ENCODE data around the gene TCF7L2.

GRCh38 chr10:113002449-113002777 is 52.4 kb downstream of the TCF7L2 start:
- no peak for TF ChIP-seq CTCF (IDR thresholded peaks at IDR 0.05)
- TF ChIP-seq POLR2A (IDR thresholded peaks at IDR 0.05): no peak

All from ovary (tissue), 3 donors.